Uterus (tissue), 4 donors: ENCODE measurements around the gene INPP5B. TPM values are rescaled to one million over a fixed set of nuclear protein-coding genes. Genes with fewer than 3 reads are reported as not detected.

Experiments
- DNase-seq, 2 donors: peaks; one replicate each; pipeline ENCODE4 v3.0.0-alpha.2; 2019 to 2020
- H3K27ac ChIP-seq, 2 donors: fragments of 200-600 bp; sonication (generic); 1 replicate in 1 of 2; 2 replicates in 1 of 2; pipeline ENCODE4 v1.5.1; 2016 to 2018
- H3K27me3 ChIP-seq, 2 donors: fragments of 200-600 bp; sonication (generic); one replicate each; pipeline ENCODE4 v1.5.1; 2018 to 2019; ENCODE audit warnings: control low read depth in 1 of 2
- H3K36me3 ChIP-seq, 2 donors: fragments of 200-600 bp; sonication (generic); one replicate each; pipeline ENCODE4 v1.5.1; 2019; ENCODE audit warnings: control low read depth in 1 of 2
- H3K4me1 ChIP-seq, 2 donors: fragments of 200-600 bp; sonication (generic); one replicate each; pipeline ENCODE4 v1.5.1; 2018 to 2019; ENCODE audit warnings: control low read depth in 1 of 2
- H3K4me3 ChIP-seq, 2 donors: fragments of 200-600 bp; sonication (generic); 1 replicate in 1 of 2; 2 replicates in 1 of 2; pipeline ENCODE4 v1.5.1; 2018 to 2019; ENCODE audit warnings: mild to moderate bottlenecking in 1 of 2
- H3K9me3 ChIP-seq, 2 donors: fragments of 200-600 bp; sonication (generic); one replicate each; pipeline ENCODE4 v1.5.1; 2019; ENCODE audit warnings: control low read depth in 1 of 2
- POLR2A ChIP-seq, 2 donors: fragments of 450-650 bp; IDR thresholded peaks; one replicate each; pipeline ENCODE4 v1.6.1; 2016; ENCODE audit warnings: antibody characterized with exemption in 2 of 2, mild to moderate bottlenecking in 1 of 2, moderate library complexity in 1 of 2
- intact Hi-C: fragments of 100-400 bp; cut with DNase I; formaldehyde crosslinking; loops from one replicate; pipeline ENCODE4 v1.15.1; 2023; ENCODE audit warnings: low total_unique reads
- total RNA-seq, 4 donors: library from RNA; depleted of rRNA in 3 of 4; stranded (reverse); fragments of >200 nt in 3 of 4; gene quantifications; one replicate each; pipeline versions ENCODE4 v1.1.0 to v1.2.4, GENCODE V29; 2014 to 2023
- TF ChIP-seq, protein P1 (sequence below), 4 experiments: fragments of 200-600 bp in 2 of 4; fragments of 450-650 bp in 2 of 4; sonication (generic) in 2 of 4; IDR thresholded peaks; one replicate each; pipeline ENCODE4 v1.5.1; 2016 to 2019; ENCODE audit warnings: antibody characterized with exemption in 4 of 4, mild to moderate bottlenecking in 2 of 4, moderate library complexity in 1 of 4
- donor health status: DM: yes; HTN: yes; CAD: no.

Gene INPP5B
- total RNA-seq, 4 donors from 2014 or later, result 20.2 to 79.4 (median 46.8) TPM

- H3K9me3 ChIP-seq, result no peaks in the 10 kb centered on the region
- DNase-seq, result no peak
- H3K27ac ChIP-seq, result no peak overlapping the region
- no peaks in the 10 kb centered on the region for H3K4me1 ChIP-seq
- H3K4me3 ChIP-seq, result no peak overlapping the region
- no peaks in the 10 kb centered on the region for H3K27me3 ChIP-seq
- no peaks in the 10 kb centered on the region for H3K36me3 ChIP-seq
- TF ChIP-seq POLR2A (IDR thresholded peaks at IDR 0.05), result no peak
- TF ChIP-seq, protein P1, sequence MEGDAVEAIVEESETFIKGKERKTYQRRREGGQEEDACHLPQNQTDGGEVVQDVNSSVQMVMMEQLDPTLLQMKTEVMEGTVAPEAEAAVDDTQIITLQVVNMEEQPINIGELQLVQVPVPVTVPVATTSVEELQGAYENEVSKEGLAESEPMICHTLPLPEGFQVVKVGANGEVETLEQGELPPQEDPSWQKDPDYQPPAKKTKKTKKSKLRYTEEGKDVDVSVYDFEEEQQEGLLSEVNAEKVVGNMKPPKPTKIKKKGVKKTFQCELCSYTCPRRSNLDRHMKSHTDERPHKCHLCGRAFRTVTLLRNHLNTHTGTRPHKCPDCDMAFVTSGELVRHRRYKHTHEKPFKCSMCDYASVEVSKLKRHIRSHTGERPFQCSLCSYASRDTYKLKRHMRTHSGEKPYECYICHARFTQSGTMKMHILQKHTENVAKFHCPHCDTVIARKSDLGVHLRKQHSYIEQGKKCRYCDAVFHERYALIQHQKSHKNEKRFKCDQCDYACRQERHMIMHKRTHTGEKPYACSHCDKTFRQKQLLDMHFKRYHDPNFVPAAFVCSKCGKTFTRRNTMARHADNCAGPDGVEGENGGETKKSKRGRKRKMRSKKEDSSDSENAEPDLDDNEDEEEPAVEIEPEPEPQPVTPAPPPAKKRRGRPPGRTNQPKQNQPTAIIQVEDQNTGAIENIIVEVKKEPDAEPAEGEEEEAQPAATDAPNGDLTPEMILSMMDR (IDR thresholded peaks at IDR 0.05), result no peak
- intact Hi-C loops, result no loop called here
Observed at GRCh38 chr1:37831109-37831508, 115.7 kb downstream of the INPP5B start.

DNA sequence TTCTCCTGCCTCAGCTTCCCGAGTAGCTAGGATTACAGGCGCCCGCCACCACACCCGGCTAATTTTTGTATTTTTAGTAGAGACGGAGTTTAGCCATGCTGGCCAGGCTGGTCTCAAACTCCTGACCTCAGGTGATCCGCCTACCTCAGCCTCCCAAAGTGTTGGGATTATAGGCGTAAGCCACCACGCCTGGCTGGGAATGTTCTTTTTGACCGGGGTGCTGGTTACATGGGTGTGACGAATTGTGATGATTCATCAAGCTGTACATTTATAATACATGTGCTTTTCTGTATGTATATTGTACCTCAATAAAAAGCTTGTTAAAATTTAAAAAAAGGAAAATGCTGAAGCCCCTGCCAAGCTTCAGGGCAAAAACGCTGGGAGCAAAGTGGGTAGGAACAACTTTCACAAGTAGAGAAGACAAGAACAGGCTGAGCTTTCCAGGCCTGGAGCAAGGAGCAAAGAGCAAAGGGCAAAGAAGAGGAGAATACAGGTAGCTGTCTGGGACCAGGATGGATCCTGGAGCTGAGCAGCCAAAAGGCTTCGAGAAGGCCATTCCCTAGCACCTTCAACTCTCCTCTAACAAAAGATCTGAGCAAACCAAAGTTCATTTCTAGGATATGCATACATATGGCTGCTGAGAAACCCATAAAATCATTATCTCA lies 118.3 kb downstream of the INPP5B start:
- H3K4me1 ChIP-seq, result no peaks in the 10 kb centered on the region
- no peaks in the 10 kb centered on the region for H3K27me3 ChIP-seq
- no peak for DNase-seq
- TF ChIP-seq, protein P1 (IDR thresholded peaks at IDR 0.05), result no peak
- TF ChIP-seq POLR2A (IDR thresholded peaks at IDR 0.05), result no peak
- no peak overlapping the region for H3K4me3 ChIP-seq
- H3K27ac ChIP-seq, result no peak overlapping the region
- intact Hi-C loops, result no loop called here
- no peaks in the 10 kb centered on the region for H3K36me3 ChIP-seq
- H3K9me3 ChIP-seq, result no peaks in the 10 kb centered on the region

DNA sequence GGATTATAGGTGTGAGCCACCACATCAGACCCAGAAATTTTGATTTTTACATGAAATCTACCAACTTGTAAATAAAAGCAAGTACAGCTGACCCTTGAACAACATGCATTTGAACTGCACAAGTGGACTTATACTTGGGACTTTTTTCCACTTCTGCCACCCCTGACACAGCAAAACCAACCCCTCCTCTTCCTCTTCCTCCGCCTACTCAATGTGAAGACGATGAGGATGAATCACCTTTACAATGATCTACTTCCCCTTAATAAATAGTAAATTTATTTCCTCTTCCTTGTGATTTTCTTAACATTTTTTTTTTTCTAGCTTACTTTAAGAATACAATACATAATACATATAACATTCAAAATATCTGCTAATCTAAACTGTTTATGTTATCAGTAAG lies 121.3 kb downstream of the INPP5B start:
- no peaks in the 10 kb centered on the region for H3K9me3 ChIP-seq
- H3K36me3 ChIP-seq, result no peaks in the 10 kb centered on the region

DNA sequence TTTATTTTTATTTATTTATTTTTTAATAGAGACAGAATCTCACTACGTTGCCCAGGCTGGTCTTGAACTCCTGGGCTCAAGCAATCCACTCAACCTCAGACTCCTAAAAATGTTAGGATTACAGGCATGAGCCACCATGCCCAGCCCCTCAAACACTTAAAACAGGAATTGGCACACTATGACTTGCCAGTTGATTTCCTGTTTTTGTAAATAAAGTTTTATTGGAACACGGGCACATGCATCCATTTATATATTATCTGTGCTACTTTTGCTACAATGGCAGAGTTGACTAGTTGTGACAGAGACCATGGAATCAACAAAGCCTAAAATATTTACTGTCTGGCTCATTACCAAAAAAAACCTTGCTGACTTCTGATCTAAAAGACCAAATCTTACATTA lies 122.9 kb downstream of the INPP5B start:
- no peaks in the 10 kb centered on the region for H3K36me3 ChIP-seq
- intact Hi-C loops, result no loop called here
- H3K9me3 ChIP-seq, result no peaks in the 10 kb centered on the region
- no peak overlapping the region for H3K27ac ChIP-seq
- no peaks in the 10 kb centered on the region for H3K27me3 ChIP-seq
- no peak for TF ChIP-seq POLR2A (IDR thresholded peaks at IDR 0.05)
- TF ChIP-seq, protein P1 (IDR thresholded peaks at IDR 0.05), result no peak
- DNase-seq, result no peak
- H3K4me1 ChIP-seq, result no peaks in the 10 kb centered on the region
- H3K4me3 ChIP-seq, result no peak overlapping the region

More for the DNA sequence above, 121.3 kb downstream of the INPP5B start:
- H3K27ac ChIP-seq, result no peak overlapping the region
- H3K4me1 ChIP-seq, result no peaks in the 10 kb centered on the region
- no peaks in the 10 kb centered on the region for H3K27me3 ChIP-seq
- DNase-seq, result no peak
- no peak for TF ChIP-seq POLR2A (IDR thresholded peaks at IDR 0.05)
- TF ChIP-seq, protein P1 (IDR thresholded peaks at IDR 0.05), result no peak
- no peak overlapping the region for H3K4me3 ChIP-seq
- intact Hi-C loops, result no loop called here

GRCh38 chr1:37822906-37823815 lies 123.7 kb downstream of the INPP5B start:
- DNase-seq, result no peak
- no peaks in the 10 kb centered on the region for H3K9me3 ChIP-seq
- H3K36me3 ChIP-seq, result no peaks in the 10 kb centered on the region
- intact Hi-C loops, result no loop called here
- H3K4me1 ChIP-seq, result no peaks in the 10 kb centered on the region
- no peaks in the 10 kb centered on the region for H3K27me3 ChIP-seq
- TF ChIP-seq, protein P1 (IDR thresholded peaks at IDR 0.05), result no peak
- TF ChIP-seq POLR2A (IDR thresholded peaks at IDR 0.05), result no peak
- no peak overlapping the region for H3K4me3 ChIP-seq
- H3K27ac ChIP-seq, result no peak overlapping the region
